Cardiac muscle cell (in vitro differentiated cells and primary cell): ENCODE data around the gene RABEP1. TPM values are rescaled to one million over a fixed set of nuclear protein-coding genes. Genes with fewer than 3 reads are reported as not detected.

Experiments
- DNase-seq, 2 donors: peaks; one replicate each; pipeline versions ENCODE4 v3.0.0 to v3.0.0-alpha.2; 2010 to 2017; ENCODE audit warnings: low read depth in 1 of 2, low spot score in 1 of 2
- H3K27ac ChIP-seq: fragments of 200-600 bp; sonication (generic); 2 replicates; pipeline ENCODE4 v1.5.1; 2016
- H3K27me3 ChIP-seq: fragments of 200-600 bp; sonication (generic); 2 replicates; pipeline ENCODE4 v1.6.0; 2016; ENCODE audit warnings: control low read depth
- H3K36me3 ChIP-seq: fragments of 200-600 bp; sonication (generic); 2 replicates; pipeline ENCODE4 v1.5.1; 2016; ENCODE audit warnings: control low read depth
- H3K4me1 ChIP-seq: fragments of 200-600 bp; sonication (generic); 2 replicates; pipeline ENCODE4 v1.8.1; 2017; ENCODE audit warnings: low read depth, mild to moderate bottlenecking, mixed run types
- H3K4me3 ChIP-seq: fragments of 200-600 bp; sonication (generic); 2 replicates; pipeline ENCODE4 v1.5.1; 2016; ENCODE audit warnings: mild to moderate bottlenecking
- H3K9me3 ChIP-seq: fragments of 200-600 bp; sonication (generic); 2 replicates; pipeline ENCODE4 v1.5.1; 2017; ENCODE audit warnings: low read depth, mild to moderate bottlenecking, control low read depth
- polyA plus RNA-seq: library from polyadenylated mRNA; unstranded; fragments of >200 nt; fragmentation: Nextera tagmentation; extraction: Ambion mirVana; gene quantifications from 2 replicates; pipeline ENCODE4 v1.2.1, GENCODE V29; 2016
- total RNA-seq: library from RNA; depleted of rRNA; stranded (reverse); fragments of >200 nt; gene quantifications from 2 replicates; pipeline ENCODE4 v1.2.3, GENCODE V29; 2016
- TF ChIP-seq, protein P1 (sequence below): IDR thresholded peaks from 2 replicates; pipeline ENCODE4 v1.5.1; 2012; ENCODE audit warnings: low read depth, mild to moderate bottlenecking, low read length

RABEP1 gene
- total and polyA plus RNA-seq, 2 experiments from 2014 or later = 36.0 to 37.5 TPM

GRCh38 chr17:5283571-5284315 lies 1.7 kb downstream of the RABEP1 start:
- H3K36me3 ChIP-seq = no peaks in the 10 kb centered on the region
- H3K27me3 ChIP-seq = no peaks in the 10 kb centered on the region
- no peak overlapping the region for H3K4me3 ChIP-seq
- peak overlapping the region; percentile 54 for H3K27ac ChIP-seq
- TF ChIP-seq, protein P1, sequence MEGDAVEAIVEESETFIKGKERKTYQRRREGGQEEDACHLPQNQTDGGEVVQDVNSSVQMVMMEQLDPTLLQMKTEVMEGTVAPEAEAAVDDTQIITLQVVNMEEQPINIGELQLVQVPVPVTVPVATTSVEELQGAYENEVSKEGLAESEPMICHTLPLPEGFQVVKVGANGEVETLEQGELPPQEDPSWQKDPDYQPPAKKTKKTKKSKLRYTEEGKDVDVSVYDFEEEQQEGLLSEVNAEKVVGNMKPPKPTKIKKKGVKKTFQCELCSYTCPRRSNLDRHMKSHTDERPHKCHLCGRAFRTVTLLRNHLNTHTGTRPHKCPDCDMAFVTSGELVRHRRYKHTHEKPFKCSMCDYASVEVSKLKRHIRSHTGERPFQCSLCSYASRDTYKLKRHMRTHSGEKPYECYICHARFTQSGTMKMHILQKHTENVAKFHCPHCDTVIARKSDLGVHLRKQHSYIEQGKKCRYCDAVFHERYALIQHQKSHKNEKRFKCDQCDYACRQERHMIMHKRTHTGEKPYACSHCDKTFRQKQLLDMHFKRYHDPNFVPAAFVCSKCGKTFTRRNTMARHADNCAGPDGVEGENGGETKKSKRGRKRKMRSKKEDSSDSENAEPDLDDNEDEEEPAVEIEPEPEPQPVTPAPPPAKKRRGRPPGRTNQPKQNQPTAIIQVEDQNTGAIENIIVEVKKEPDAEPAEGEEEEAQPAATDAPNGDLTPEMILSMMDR = no peak
- no peaks in the 10 kb centered on the region for H3K9me3 ChIP-seq
- peaks cover 20% of the 10 kb centered on the region for H3K4me1 ChIP-seq
- peak; percentile 9 to 14 for DNase-seq

DNA sequence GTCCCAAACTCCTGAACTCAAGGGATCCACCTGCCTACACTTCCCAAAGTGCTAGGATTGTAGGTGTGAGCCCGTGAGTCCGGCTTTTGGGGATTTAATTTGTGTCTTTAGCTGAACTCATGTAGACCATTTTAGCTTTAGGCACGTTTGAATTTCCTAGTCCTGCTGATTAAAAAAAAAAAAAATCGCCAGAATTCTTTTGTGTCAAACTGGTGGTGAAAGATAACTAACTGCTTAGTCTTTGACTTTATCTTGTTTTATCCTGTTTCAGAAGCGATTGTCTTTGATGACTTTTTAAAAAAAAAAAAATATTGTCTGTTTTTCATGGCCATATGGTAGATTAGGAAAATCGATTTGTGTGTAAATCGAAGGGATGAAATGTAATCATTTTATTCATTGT lies 2.6 kb downstream of the RABEP1 start:
- Histone ChIP-seq H3K4me1 (peaks cover 20% of the 10 kb centered on the region), H3K4me3 (no peak overlapping the region), H3K27me3 (no peaks in the 10 kb centered on the region), H3K27ac (no peak overlapping the region), H3K36me3 (no peaks in the 10 kb centered on the region), H3K9me3 (no peaks in the 10 kb centered on the region)
- TF ChIP-seq, protein P1 = no peak
- DNase-seq = no peak

- Histone ChIP-seq H3K36me3 (no peaks in the 10 kb centered on the region), H3K4me1 (peaks cover 20% of the 10 kb centered on the region), H3K4me3 (no peak overlapping the region), H3K27me3 (no peaks in the 10 kb centered on the region), H3K9me3 (no peaks in the 10 kb centered on the region), H3K27ac (no peak overlapping the region)
- DNase-seq = no peak
- TF ChIP-seq, protein P1 = no peak
Observed at GRCh38 chr17:5286846-5287245, 4.8 kb downstream of the RABEP1 start.

GRCh38 chr17:5291683-5292350 lies 9.7 kb downstream of the RABEP1 start:
- Histone ChIP-seq H3K27me3 (no peaks in the 10 kb centered on the region), H3K36me3 (no peaks in the 10 kb centered on the region), H3K27ac (no peak overlapping the region), H3K4me3 (no peak overlapping the region), H3K9me3 (no peaks in the 10 kb centered on the region), H3K4me1 (no peaks in the 10 kb centered on the region)
- TF ChIP-seq, protein P1 = no peak
- no peak for DNase-seq

- Histone ChIP-seq H3K27me3 (no peaks in the 10 kb centered on the region), H3K27ac (no peak overlapping the region), H3K4me1 (no peaks in the 10 kb centered on the region), H3K36me3 (peaks cover 3% of the 10 kb centered on the region), H3K4me3 (no peak overlapping the region), H3K9me3 (no peaks in the 10 kb centered on the region)
- TF ChIP-seq, protein P1 = no peak
- no peak for DNase-seq
Observed at GRCh38 chr17:5297245-5297644, 15.2 kb downstream of the RABEP1 start.
